ENCODE data around the gene WDR59. TPM values are rescaled to one million over a fixed set of nuclear protein-coding genes. Genes with fewer than 3 reads are reported as not detected.

The WDR59 gene
- total and polyA plus RNA-seq, 2 donors (not counting 3 experiments of a cell fraction or from before 2014, with no cell fraction given) = 51.1 to 60.0 TPM

GRCh38 chr16:74888888-74889287, 96.0 kb downstream of the WDR59 start:
- BruUV-seq (replicated peaks) = no TSS peak
- POLR2A ChIA-PET = no interaction called here

More at GRCh38 chr16:74888888-74889287, 96.0 kb downstream of the WDR59 start:
- intact Hi-C loops (cut with micrococcal nuclease) (no loop called here), dilution Hi-C loops (cut with MboI; ENCODE audit: extremely low pct_ligation_motif_present, low sequenced_read_pairs) (no loop called here)
- DNase-seq (ENCODE audit: low read depth, low spot score) (no peak), FAIRE-seq (no peak)
- Histone ChIP-seq H3K27ac (ENCODE audit: insufficient read depth, low read depth, low read length) (no peak overlapping the region), H3K79me2 (ENCODE audit: control insufficient read depth, insufficient read depth, low read length) (no peaks in the 10 kb centered on the region), H4K20me1 (replicated peaks; ENCODE audit: control insufficient read depth, extremely low read depth, insufficient read depth, low read length) (no peaks in the 10 kb centered on the region), H3K9me3 (replicated peaks; ENCODE audit: control insufficient read depth, insufficient read depth, low read length) (no peaks in the 10 kb centered on the region), H3K4me3 (replicated peaks in 1 of 3; ENCODE audit: insufficient read depth in 1 of 3, low read depth in 1 of 3, low read length in 3 of 3) (no peak overlapping the region), H3K9me1 (replicated peaks; ENCODE audit: control insufficient read depth, extremely low read depth, insufficient read depth, low read length) (no peaks in the 10 kb centered on the region), H3K36me3 (ENCODE audit: control insufficient read depth in 2 of 2, extremely low read depth in 1 of 2, insufficient read depth in 2 of 2, low read length in 2 of 2) (peaks cover 10 to 27% of the 10 kb centered on the region in 2 experiments), H3K27me3 (ENCODE audit: control insufficient read depth in 2 of 2, insufficient read depth in 2 of 2, low read length in 2 of 2) (no peaks in the 10 kb centered on the region), H3K4me2 (ENCODE audit: insufficient read depth, low read length) (no peak overlapping the region), H3K4me1 (ENCODE audit: control insufficient read depth, extremely low read depth, insufficient read depth, low read length) (peaks cover 4% of the 10 kb centered on the region), H3K9ac (replicated peaks; ENCODE audit: extremely low read depth, insufficient read depth, low read length) (no peak overlapping the region), H2AFZ (ENCODE audit: low read depth, low read length) (no peak overlapping the region)
- no peak for TF ChIP-seq EZH2 (IDR thresholded peaks at IDR 0.05; ENCODE audit: borderline replicate concordance, low read depth, low read length, severe bottlenecking)
- TF ChIP-seq MYC (IDR thresholded peaks at IDR 0.05; ENCODE audit: low read depth, low read length) = no peak
- TF ChIP-seq POLR2A (IDR thresholded peaks at IDR 0.05; ENCODE audit: low read depth, low read length) = no peak
- no peak for TF ChIP-seq CTCF (IDR thresholded peaks at IDR 0.05; ENCODE audit: extremely low read depth in 1 of 2, insufficient read depth in 1 of 2, low read depth in 1 of 2, low read length in 2 of 2)
- TF ChIP-seq MAX (IDR thresholded peaks at IDR 0.05; ENCODE audit: insufficient read depth, insufficient read length) = no peak
- TF ChIP-seq POLR2AphosphoS5 (IDR thresholded peaks at IDR 0.05; ENCODE audit: insufficient read depth, low read depth, low read length) = no peak
- TF ChIP-seq GATA2 (IDR thresholded peaks at IDR 0.05; ENCODE audit: insufficient read depth, insufficient read length, low read depth, low read length) = no peak
- no peak for TF ChIP-seq JUN (IDR thresholded peaks at IDR 0.05; ENCODE audit: borderline replicate concordance, insufficient read depth, insufficient read length, low read depth)
- TF ChIP-seq FOS (IDR thresholded peaks at IDR 0.05; ENCODE audit: borderline replicate concordance, insufficient read depth, low read length) = no peak
- CTCF ChIA-PET = interaction anchor here (0.6 kb wide), 1 partner anchor 71 kb away, joined by 3 read pairs; no protein-coding TSS in a partner anchor
